Measurements from ENCODE around the gene CLIC1. TPM values are rescaled to one million over a fixed set of nuclear protein-coding genes. Genes with fewer than 3 reads are reported as not detected.

Gene CLIC1
- total RNA-seq, 2 experiments from 2014 or later = 525 to 561 TPM

GRCh38 chr6:31700740-31701401 lies 35.5 kb downstream of the CLIC1 start:
- ChIA-PET POLR2A (no interaction called here), CTCF (no interaction called here)
- no peaks in the 10 kb centered on the region for H3K9me3 Mint-ChIP-seq
- H3K4me1 Mint-ChIP-seq = peaks cover 35% of the 10 kb centered on the region
- no peak for DNase-seq
- H3K36me3 Mint-ChIP-seq (ENCODE audit: low read depth) = peaks cover 31% of the 10 kb centered on the region
- H3K27me3 Mint-ChIP-seq = no peaks in the 10 kb centered on the region
- H3K4me3 Mint-ChIP-seq = peak overlapping the region; percentile 96
- H3K27ac Mint-ChIP-seq = peak overlapping the region; percentile 66

GRCh38 chr6:31697555-31697954 lies 38.8 kb downstream of the CLIC1 start:
- Mint-ChIP-seq H3K4me3 (no peak overlapping the region), H3K9me3 (no peaks in the 10 kb centered on the region), H3K36me3 (ENCODE audit: low read depth) (peaks cover 43% of the 10 kb centered on the region), H3K27me3 (no peaks in the 10 kb centered on the region), H3K4me1 (peaks cover 29% of the 10 kb centered on the region), H3K27ac (peak overlapping the region; percentile 51)
- DNase-seq = no peak
- POLR2A ChIA-PET = no interaction called here
- CTCF ChIA-PET = interaction anchor here (1.1 to 1.4 kb wide), 2 partner anchors 28 to 132 kb away, joined by 4 to 5 read pairs; no protein-coding TSS in a partner anchor

GRCh38 chr6:31693535-31693934 lies 42.8 kb downstream of the CLIC1 start:
- H3K27me3 Mint-ChIP-seq = no peaks in the 10 kb centered on the region
- DNase-seq = no peak
- ChIA-PET POLR2A (no interaction called here), CTCF (interaction anchor here (0.9 to 1.6 kb wide), 3 partner anchors 18 to 182 kb away, joined by 3 to 4 read pairs (median 3); no protein-coding TSS in a partner anchor)
- peaks cover 50% of the 10 kb centered on the region for H3K36me3 Mint-ChIP-seq (ENCODE audit: low read depth)
- no peak overlapping the region for H3K27ac Mint-ChIP-seq
- no peak overlapping the region for H3K4me3 Mint-ChIP-seq
- H3K4me1 Mint-ChIP-seq = peaks cover 10% of the 10 kb centered on the region
- no peaks in the 10 kb centered on the region for H3K9me3 Mint-ChIP-seq

- ChIA-PET CTCF (interaction anchor here (1.3 to 1.6 kb wide), 2 partner anchors 18 to 32 kb away, joined by 3 read pairs; partner anchors contain the start of gene C6orf47), POLR2A (no interaction called here)
- H3K4me3 Mint-ChIP-seq = no peak overlapping the region
- H3K9me3 Mint-ChIP-seq = no peaks in the 10 kb centered on the region
- H3K27ac Mint-ChIP-seq = no peak overlapping the region
- no peaks in the 10 kb centered on the region for H3K27me3 Mint-ChIP-seq
- H3K36me3 Mint-ChIP-seq (ENCODE audit: low read depth) = peaks cover 54% of the 10 kb centered on the region
- no peak for DNase-seq
- H3K4me1 Mint-ChIP-seq = peaks cover 8% of the 10 kb centered on the region
Observed at GRCh38 chr6:31692886-31693285, 43.4 kb downstream of the CLIC1 start.

GRCh38 chr6:31692353-31692752 lies 44.0 kb downstream of the CLIC1 start:
- Mint-ChIP-seq H3K4me3 (no peak overlapping the region), H3K36me3 (ENCODE audit: low read depth) (peaks cover 55% of the 10 kb centered on the region), H3K9me3 (no peaks in the 10 kb centered on the region), H3K27ac (no peak overlapping the region), H3K27me3 (no peaks in the 10 kb centered on the region), H3K4me1 (peaks cover 3% of the 10 kb centered on the region)
- ChIA-PET CTCF (interaction anchor here (1.3 to 1.6 kb wide), 2 partner anchors 19 to 31 kb away, joined by 3 read pairs; partner anchors contain the start of gene C6orf47), POLR2A (no interaction called here)
- DNase-seq = no peak

- Mint-ChIP-seq H3K4me1 (no peaks in the 10 kb centered on the region), H3K4me3 (no peak overlapping the region), H3K36me3 (ENCODE audit: low read depth) (peaks cover 55% of the 10 kb centered on the region), H3K27me3 (no peaks in the 10 kb centered on the region), H3K27ac (no peak overlapping the region), H3K9me3 (no peaks in the 10 kb centered on the region)
- ChIA-PET POLR2A (no interaction called here), CTCF (interaction anchor here (0.5 to 1.7 kb wide), 3 partner anchors 11 to 149 kb away, joined by 3 to 4 read pairs (median 4); partner anchors contain the start of genes C6orf47 and LY6G5C)
- no peak for DNase-seq
Observed at GRCh38 chr6:31691564-31692108, 44.7 kb downstream of the CLIC1 start.

- Mint-ChIP-seq H3K36me3 (ENCODE audit: low read depth) (peaks cover 55% of the 10 kb centered on the region), H3K27me3 (no peaks in the 10 kb centered on the region), H3K9me3 (no peaks in the 10 kb centered on the region), H3K27ac (no peak overlapping the region), H3K4me3 (no peak overlapping the region), H3K4me1 (no peaks in the 10 kb centered on the region)
- DNase-seq = no peak
- POLR2A ChIA-PET = no interaction called here
- CTCF ChIA-PET = interaction anchor here (0.5 to 1.7 kb wide), 3 partner anchors 10 to 149 kb away, joined by 3 to 4 read pairs (median 4); partner anchors contain the start of gene LY6G5C
Observed at GRCh38 chr6:31691078-31691463, 45.3 kb downstream of the CLIC1 start.

- ChIA-PET CTCF (interaction anchor here (0.5 to 1.7 kb wide), 4 partner anchors 10 to 150 kb away, joined by 3 to 4 read pairs (median 4); partner anchors contain the start of genes LY6G5C and LY6G6D), POLR2A (no interaction called here)
- Mint-ChIP-seq H3K4me1 (no peaks in the 10 kb centered on the region), H3K27me3 (no peaks in the 10 kb centered on the region), H3K27ac (peak overlapping the region; percentile 2), H3K36me3 (ENCODE audit: low read depth) (peaks cover 59% of the 10 kb centered on the region), H3K9me3 (no peaks in the 10 kb centered on the region), H3K4me3 (no peak overlapping the region)
- DNase-seq = no peak
Observed at GRCh38 chr6:31690231-31691077, 45.9 kb downstream of the CLIC1 start.

GRCh38 chr6:31689249-31690110 lies 46.9 kb downstream of the CLIC1 start:
- DNase-seq = peak; percentile 14
- CTCF ChIA-PET = interaction anchor here (1.0 to 1.5 kb wide), 2 partner anchors 18 to 26 kb away, joined by 3 to 4 read pairs; partner anchors contain the start of gene LY6G6D
- POLR2A ChIA-PET = no interaction called here

GRCh38 chr6:31687860-31688693 lies 48.3 kb downstream of the CLIC1 start:
- POLR2A ChIA-PET = no interaction called here
- Mint-ChIP-seq H3K9me3 (no peaks in the 10 kb centered on the region), H3K4me3 (no peak overlapping the region), H3K27ac (no peak overlapping the region), H3K4me1 (no peaks in the 10 kb centered on the region), H3K27me3 (no peaks in the 10 kb centered on the region), H3K36me3 (ENCODE audit: low read depth) (peaks cover 49% of the 10 kb centered on the region)
- no peak for DNase-seq
- CTCF ChIA-PET = interaction anchor here (0.6 to 1.5 kb wide), 4 partner anchors 9 to 82 kb away, joined by 3 to 4 read pairs (median 3); no protein-coding TSS in a partner anchor

More at GRCh38 chr6:31689249-31690110, 46.9 kb downstream of the CLIC1 start:
- H3K36me3 Mint-ChIP-seq (ENCODE audit: low read depth) = peaks cover 55% of the 10 kb centered on the region
- no peaks in the 10 kb centered on the region for H3K27me3 Mint-ChIP-seq
- no peaks in the 10 kb centered on the region for H3K9me3 Mint-ChIP-seq
- no peak overlapping the region for H3K27ac Mint-ChIP-seq
- no peak overlapping the region for H3K4me3 Mint-ChIP-seq
- H3K4me1 Mint-ChIP-seq = no peaks in the 10 kb centered on the region

GRCh38 chr6:31687321-31687720 lies 49.0 kb downstream of the CLIC1 start:
- ChIA-PET CTCF (interaction anchor here (0.5 to 1.2 kb wide), 4 partner anchors 9 to 178 kb away, joined by 3 read pairs; no protein-coding TSS in a partner anchor), POLR2A (no interaction called here)
- DNase-seq = no peak
- peaks cover 43% of the 10 kb centered on the region for H3K36me3 Mint-ChIP-seq (ENCODE audit: low read depth)
- H3K4me1 Mint-ChIP-seq = peaks cover under 1% of the 10 kb centered on the region
- H3K27ac Mint-ChIP-seq = no peak overlapping the region
- no peaks in the 10 kb centered on the region for H3K9me3 Mint-ChIP-seq
- H3K4me3 Mint-ChIP-seq = no peak overlapping the region
- H3K27me3 Mint-ChIP-seq = no peaks in the 10 kb centered on the region

All from activated CD4-positive, alpha-beta T cell treated with anti-CD3 and anti-CD28 coated beads, Interleukin-2, amount 10 ng/mL, durations not matched to agents 7 days and 5 days (primary cell).